Measurements from ENCODE around the gene FCGBP.

The FCGBP gene

GRCh38 chr19:39949026-39949747 is 14.8 kb upstream of the FCGBP start:
- no peak for DNase-seq (ENCODE audit: extremely low spot score)
- ChIA-PET POLR2A (no interaction called here), CTCF (interaction anchor here (3.1 kb wide), 1 partner anchor 21 kb away, joined by 15 read pairs; the partner anchor contains the start of gene PSMC4)
- no peak for TF ChIP-seq CTCF (IDR thresholded peaks at IDR 0.05; ENCODE audit: control extremely low read depth, extremely low read depth, low read depth, missing control alignments)

- ChIA-PET POLR2A (no interaction called here), CTCF (no interaction called here)
- TF ChIP-seq CTCF (IDR thresholded peaks at IDR 0.05; ENCODE audit: control extremely low read depth, extremely low read depth, low read depth, missing control alignments), result no peak
- DNase-seq (ENCODE audit: extremely low spot score), result no peak
These were observed 12.1 kb upstream of the FCGBP start for GRCh38 chr19:39946532-39946931.

- ChIA-PET CTCF (interaction anchor here (2.3 kb wide), 1 partner anchor 27 kb away, joined by 10 read pairs; the partner anchor contains the start of gene PSMC4), POLR2A (no interaction called here)
- DNase-seq (ENCODE audit: extremely low spot score), result no peak
These were observed 9.2 kb upstream of the FCGBP start for GRCh38 chr19:39943586-39943985.

GRCh38 chr19:39942366-39942730 is 7.9 kb upstream of the FCGBP start:
- POLR2A ChIA-PET, result interaction anchor here (0.6 kb wide), 1 partner anchor 113 kb away, joined by 3 read pairs; no protein-coding TSS in a partner anchor
- CTCF ChIA-PET, result interaction anchor here (0.7 to 1.6 kb wide), 7 partner anchors 9 to 141 kb away, joined by 3 to 15 read pairs (median 3); partner anchors contain the start of gene PSMC4
- no peak for DNase-seq (ENCODE audit: extremely low spot score)
- TF ChIP-seq CTCF (IDR thresholded peaks at IDR 0.05; ENCODE audit: control extremely low read depth, extremely low read depth, low read depth, missing control alignments), result no peak

More at GRCh38 chr19:39943586-39943985, 9.2 kb upstream of the FCGBP start:
- TF ChIP-seq CTCF (IDR thresholded peaks at IDR 0.05; ENCODE audit: control extremely low read depth, extremely low read depth, low read depth, missing control alignments), result no peak

GRCh38 chr19:39941615-39942365 is 7.4 kb upstream of the FCGBP start:
- POLR2A ChIA-PET, result interaction anchor here (0.6 kb wide), 1 partner anchor 113 kb away, joined by 3 read pairs; no protein-coding TSS in a partner anchor
- DNase-seq (ENCODE audit: extremely low spot score), result peak; percentile 51
- CTCF ChIA-PET, result interaction anchor here (0.7 to 1.6 kb wide), 6 partner anchors 10 to 29 kb away, joined by 3 to 15 read pairs (median 4); partner anchors contain the start of gene PSMC4
- no peak for TF ChIP-seq CTCF (IDR thresholded peaks at IDR 0.05; ENCODE audit: control extremely low read depth, extremely low read depth, low read depth, missing control alignments)

- no peak for TF ChIP-seq CTCF (IDR thresholded peaks at IDR 0.05; ENCODE audit: control extremely low read depth, extremely low read depth, low read depth, missing control alignments)
- DNase-seq (ENCODE audit: extremely low spot score), result no peak
- POLR2A ChIA-PET, result no interaction called here
- CTCF ChIA-PET, result interaction anchor here (1.1 to 1.6 kb wide), 4 partner anchors 12 to 29 kb away, joined by 3 to 15 read pairs (median 6); partner anchors contain the start of gene PSMC4
These were observed 6.7 kb upstream of the FCGBP start for GRCh38 chr19:39941151-39941550.

Data from GM10248 (cell line).